HUDEP-2 (cell line): ENCODE data around the gene MRC1.

Experiments
- DNase-seq, 76 experiments: peaks; one replicate each; lab custom pipeline; 2025; ENCODE audit not compliant: unreplicated experiment in 76 of 76; lab: John Stamatoyannopoulos, UW

MRC1 gene

DNA sequence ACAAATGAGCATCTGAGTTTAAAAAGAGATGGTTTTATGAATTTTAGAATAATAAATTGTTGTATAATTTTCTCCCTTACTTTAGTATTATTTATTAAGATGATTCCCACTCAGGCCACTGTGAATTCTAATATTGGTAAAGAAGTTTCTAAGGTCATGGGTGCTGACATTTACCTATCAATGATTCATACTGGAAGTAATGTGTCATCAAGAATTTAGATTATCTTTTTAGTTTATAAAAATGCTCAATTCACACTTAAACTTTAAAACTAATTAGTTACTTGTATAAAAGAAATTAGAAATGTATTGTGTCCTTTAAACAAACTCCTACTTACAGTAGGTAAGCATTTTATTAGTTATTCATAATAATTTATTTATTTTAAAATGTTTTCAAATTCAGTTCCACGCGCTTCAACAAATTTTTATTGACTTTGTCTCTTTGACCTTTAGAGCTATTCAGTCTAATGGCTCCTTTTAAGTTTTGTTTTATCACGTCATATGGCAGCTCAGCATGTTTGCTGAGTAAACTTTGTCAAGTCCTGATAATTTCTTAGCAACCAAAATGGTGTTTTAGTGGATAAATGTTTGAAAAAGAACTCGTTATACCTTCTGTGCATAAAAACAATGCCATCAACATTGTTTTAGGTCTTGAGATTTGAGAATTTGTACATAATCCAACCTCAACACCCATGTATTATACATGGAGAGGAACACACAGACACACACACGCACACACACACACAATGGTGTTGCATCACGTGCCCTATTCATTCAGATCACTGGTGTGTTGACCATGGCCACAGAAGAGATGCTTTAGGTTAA lies 15.1 kb upstream of the MRC1 start:
- no peak for DNase-seq

DNA sequence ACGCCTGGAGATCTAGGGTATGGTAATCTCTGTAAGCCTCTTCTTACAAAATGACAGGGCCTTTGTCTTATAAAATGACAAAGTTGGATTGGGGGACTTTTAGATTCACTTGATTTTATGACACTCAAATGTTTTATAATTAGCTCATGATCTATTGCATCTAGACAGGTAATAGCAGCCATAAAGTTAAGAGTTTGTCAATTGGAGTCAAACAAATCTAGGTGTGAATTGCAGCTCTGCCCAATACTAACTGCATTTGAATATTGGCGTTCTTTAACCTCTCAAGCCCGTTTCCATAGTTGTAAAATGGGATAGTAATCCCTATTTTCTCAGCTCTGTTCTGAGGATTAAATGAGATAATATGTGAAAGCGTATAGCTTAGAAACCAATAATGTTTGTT lies 14.1 kb upstream of the MRC1 start:
- DNase-seq, result no peak

DNA sequence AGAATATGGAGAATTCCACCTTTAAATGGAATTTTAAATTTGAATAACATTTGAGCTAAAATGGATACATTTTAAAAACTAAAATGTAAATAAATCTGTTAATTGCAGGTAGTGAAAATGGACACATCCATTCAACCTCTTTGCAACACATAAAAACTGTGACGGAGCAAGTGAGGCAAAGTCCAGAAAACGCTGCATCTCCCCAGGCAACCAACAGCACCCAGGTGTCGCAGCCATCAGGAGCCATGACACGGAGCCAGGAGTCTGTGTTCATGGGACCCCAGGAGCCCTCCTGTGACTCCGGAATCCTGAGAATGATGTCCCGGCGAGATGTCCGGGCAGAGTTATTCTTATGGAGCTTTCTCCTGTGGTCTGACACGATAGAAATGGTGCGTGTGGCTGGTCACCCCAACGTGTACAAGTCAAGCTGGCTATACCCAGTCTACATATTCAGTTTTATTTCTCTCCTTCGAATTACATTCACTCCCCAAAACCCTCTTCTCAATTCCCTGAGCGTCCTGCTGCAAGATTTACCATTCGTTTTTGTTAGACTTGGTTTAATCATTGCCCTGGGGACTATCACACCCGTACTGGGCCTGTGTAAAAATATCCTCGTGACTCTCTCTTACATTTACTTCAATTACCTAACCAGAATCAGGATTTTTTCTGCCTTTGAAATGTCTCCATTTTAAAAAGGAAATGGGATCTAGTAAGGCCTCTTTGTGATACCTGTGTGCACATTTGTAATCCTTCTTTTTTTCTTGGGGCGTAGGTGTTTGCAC lies 13.1 kb upstream of the MRC1 start:
- DNase-seq, result no peak

DNA sequence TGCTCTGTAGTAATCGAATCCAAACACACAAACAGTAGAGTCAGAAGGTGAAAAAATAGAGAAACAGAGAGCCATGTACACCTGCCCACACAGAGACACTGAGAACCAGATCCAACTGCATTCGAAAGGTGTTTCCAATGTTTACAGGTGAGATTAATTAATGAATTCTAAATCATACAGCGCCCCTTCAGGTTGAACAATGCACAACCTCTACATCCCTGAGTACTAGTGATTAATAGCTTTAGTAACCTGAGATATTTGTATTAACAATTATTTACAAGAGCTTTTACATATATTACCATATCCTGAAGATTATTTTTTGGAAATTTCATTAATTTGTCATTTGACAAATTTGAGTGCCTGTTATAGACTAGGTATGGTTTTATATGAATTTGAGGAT lies 7.6 kb upstream of the MRC1 start:
- DNase-seq, result no peak

DNA sequence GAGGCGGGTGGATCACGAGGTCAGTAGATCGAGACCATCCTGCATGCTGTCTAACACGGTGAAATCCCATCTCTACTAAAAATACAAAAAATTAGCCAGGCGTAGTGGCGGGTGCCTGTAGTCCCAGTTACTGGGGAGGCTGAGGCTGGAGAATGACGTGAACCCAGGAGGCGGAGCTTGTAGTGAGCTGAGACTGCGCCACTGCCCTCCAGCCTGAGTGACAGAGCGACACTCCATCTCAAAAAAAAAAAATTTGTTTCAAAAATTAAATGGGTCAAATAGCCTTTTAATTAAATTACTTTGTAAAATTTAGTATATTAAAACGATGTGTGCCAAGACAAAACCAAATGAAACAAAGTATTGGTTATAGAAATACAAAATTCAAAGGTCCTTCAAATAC lies 6.8 kb upstream of the MRC1 start:
- DNase-seq, result no peak

DNA sequence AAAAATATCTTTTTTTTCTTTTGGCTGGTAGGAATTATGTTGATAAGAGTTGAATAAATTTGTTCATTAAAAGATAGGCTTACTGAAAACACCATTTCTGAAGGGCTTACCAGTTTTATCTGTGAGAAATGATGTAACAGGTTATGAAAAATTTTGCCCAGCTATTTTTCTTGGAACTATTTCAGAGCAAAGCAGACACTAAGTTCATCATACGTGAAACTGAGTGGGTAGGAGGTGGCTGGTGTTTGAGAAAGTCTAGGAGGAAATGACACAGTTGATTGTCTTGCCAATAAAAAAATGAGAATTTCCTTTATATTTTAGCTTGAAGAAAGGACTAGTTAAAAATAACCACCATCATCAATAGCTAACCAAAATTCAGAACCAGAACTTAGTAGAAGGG lies 6.2 kb upstream of the MRC1 start:
- no peak for DNase-seq

DNA sequence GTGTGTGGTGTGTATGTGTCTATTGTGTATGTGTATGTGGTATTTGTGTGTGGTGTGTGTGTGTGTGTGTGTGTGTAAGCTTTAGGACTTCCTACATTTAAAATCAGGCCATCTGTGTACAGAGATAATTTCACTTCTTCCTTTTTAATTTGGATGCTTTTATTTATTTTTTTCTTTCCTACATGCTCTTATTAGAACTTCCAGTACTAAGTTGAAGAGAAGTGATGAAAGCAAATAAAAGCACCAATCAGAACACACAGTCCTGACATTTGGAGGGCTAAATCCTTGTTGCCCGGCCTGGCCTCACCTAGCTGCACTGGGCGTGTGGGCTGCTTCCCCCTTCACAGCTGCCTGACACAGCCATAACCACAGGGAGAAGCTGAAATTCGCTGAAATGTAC lies 3.8 kb upstream of the MRC1 start:
- no peak for DNase-seq

DNA sequence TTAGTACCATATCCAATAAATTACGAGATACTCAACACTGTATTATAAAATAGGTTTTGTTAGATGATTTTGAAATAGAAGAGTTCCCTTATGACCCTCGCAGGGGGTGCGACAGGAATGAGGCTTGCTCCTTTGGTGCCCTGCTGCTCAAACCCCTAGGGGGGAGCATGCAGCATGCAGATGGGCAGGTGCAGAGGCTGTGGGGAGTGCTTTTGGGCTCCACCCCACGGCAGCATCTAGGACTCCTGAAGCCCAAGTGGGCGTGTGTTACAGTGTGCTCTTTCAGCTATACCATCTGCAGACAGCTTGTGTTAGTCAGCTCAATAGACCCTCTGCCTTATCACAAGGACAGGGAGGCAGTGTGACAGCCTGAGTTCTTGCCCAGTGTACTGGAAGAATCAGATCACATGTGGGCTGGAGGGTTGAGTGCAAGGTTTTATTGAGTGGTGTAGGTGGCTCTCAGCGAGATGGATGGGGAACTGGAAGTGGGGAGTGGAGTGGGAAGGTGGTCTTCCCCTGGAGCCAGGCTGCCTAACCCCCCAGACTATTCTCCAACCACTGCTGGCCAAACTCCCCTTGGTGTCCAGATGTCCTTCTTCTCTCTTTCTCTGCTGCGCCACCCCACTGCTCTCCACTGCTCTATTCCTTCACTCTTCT lies 3.1 kb upstream of the MRC1 start:
- peak in 1 of 76 experiments; percentile 16 for DNase-seq

DNA sequence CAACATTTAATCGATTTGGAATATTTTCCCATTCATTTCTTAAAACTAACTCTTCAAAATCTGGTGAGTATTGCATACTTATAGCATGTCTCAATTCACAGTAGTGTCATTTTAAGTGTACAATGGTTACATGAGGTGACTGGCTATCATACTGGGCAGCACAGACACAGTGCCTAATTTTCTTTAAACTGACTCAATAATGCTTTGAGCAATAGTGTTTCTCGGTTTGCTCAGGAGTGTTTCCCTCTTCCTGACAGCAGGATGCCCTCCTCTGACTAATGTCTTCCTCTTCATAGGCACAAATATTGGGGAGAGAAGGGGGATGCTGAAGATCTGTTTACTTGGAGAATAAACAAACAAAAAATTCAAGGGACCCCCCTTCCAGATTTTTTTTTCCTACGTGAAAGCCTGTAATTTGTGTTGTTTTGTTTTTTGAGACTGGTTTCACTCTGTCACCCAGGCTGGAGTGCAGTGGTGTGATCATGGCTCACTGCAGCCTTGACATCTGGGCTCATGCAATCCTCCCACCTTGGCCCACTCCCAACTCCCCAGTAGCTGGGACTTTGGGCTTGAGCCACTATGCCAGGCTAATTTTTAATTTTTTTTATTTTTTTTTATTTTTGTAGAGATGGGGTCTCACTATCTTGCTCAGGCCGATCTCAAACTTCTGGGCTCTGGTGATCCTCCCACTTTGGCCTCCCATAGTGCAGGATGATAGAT lies 2.2 kb downstream of the MRC1 start:
- DNase-seq, result no peak

DNA sequence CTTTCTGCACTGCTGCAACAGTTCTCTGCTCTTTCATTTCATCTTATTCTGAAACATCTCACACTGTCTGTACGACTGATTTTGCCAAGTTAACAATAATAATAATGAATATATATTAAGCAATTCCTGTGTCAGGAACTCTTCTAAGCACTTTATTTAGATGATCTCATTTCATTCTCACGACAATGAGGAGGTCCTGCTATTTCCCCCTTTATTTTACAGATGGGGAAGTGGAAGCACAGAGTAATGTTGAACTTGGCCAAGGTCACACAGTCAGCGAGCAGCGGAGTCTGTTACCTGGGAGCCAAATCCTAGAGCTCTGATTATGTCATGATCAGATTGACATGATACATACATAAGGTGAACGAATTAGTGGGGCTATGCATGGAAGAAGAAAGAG lies 5.8 kb downstream of the MRC1 start:
- no peak for DNase-seq

DNA sequence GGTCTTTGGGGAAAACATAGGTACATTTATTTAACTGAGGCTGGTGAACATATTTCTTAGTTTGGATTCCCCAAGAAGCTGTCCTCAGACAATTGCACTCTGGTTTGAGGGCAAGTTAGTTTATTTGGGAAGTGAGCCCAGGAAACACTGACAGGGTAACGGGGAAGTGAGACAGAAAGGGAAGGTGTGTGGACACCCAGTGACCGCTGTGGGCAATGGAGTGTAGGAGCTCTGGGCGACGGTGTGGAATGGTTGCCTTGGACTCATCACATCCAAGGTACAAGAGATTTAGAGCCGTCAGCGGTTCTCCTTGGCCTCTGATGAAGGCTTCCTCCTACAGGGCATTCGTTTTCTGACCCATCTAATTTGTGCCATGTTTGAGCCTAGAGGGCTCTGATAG lies 7.1 kb downstream of the MRC1 start:
- no peak for DNase-seq

DNA sequence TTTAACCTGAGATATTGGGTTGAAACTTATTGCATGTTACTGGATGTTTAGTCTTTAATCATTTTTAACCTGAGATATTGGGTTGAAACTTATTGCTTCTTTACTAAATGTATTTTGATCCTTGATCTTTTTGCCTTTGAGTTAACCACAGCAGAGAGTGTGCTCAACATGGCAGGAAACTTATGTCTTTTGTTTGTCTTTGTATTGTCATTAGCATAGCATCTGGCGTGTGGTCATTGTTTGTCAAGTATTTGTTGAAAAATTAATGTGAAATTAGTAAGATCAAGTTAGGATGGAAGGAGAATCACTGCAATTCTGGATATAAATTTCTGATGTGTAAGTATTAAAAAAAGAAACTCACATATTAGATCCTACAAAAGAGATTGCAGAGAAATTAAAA lies 8.2 kb downstream of the MRC1 start:
- DNase-seq, result no peak

DNA sequence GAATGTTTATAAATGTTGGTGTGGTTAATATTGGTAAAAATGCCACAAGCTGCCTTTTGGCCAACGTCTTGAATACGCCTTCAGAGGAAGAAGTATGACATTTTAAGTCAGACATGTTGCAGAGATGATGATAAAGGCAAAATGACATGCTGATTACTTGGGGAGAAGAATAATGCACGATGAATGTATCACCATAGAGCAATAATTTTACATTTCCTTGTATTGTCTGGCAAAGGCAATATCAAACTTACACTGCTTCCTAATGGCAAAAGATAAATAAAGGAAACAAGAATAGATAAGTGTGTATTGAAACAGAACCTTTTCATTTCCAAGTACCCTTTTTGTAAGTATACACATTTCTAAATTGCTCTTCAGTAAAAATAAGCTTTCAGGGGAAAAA lies 8.6 kb downstream of the MRC1 start:
- DNase-seq, result no peak

DNA sequence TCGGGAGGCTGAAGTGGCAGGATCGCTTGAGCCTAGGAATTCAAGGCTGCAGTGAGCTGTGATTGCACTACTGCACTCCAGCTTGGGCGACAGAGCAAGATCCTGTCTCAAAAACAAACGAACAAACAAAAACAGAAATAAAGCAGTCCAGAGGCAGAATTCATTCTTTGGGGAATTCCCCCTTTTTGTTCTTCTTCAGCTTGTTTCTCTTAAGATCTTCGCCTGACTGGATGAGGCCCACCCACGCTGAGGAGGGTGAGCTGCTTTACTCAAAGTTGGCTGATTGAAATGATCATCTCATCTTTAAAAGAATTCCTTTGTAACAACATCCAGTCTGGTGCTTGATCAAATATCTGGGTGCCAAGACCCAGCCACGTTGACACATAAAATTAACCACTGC lies 10.7 kb downstream of the MRC1 start:
- no peak for DNase-seq

DNA sequence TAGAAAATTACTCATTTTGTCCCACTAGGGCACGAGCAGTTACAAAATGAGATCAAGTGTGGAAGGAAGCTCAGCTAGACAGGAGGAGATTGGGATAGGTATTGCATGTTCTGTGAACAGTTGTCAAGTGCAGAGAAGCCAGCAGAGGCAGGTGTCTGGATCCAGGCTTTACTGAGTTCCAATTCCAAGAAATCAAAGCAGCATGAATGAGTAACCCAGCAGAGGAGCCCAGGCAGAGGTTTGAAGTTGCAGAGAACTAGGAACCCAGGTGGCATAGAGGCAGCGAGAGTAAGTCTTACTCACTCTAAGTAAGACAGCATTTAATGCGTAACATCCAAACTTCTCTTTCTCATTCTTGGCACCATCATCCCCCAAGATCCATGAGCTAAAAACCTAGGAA lies 11.8 kb downstream of the MRC1 start:
- DNase-seq, result no peak

DNA sequence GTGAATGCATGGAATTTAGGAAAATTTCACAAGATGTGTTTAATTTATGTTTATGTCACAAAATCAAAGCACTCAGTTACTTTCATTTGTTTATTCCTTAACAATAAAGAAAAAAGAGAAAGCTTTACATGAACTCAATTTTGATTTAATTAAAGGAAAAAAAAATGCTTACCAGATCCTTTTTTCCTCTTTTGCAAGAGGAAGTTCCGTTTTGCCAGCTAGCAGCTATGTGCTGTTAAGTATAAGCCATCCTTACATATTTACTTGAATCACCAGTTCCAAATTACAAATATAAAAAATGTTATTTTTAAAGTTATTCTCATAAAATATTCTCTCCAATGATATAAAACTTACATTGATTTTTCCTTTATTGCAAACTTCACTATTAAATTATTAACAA lies 12.7 kb downstream of the MRC1 start:
- DNase-seq, result no peak

DNA sequence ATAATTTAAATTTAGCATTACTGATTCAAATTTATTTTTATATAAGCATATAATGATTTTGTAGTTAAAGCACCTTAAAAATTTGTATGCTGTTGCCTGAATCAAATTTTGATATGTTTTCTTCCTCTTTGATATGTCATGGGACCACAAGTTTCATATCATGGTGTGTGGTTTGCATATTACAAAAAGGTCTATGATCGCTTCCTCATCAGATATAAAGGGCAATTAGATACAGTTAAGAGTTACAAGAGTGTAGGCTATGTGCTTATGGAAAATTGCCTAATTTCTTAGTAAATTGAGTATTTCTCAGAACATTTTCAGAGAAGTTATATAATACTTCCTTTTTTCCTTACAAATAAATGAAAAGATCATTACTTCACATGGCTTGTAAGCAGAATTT lies 22.2 kb downstream of the MRC1 start:
- no peak for DNase-seq

DNA sequence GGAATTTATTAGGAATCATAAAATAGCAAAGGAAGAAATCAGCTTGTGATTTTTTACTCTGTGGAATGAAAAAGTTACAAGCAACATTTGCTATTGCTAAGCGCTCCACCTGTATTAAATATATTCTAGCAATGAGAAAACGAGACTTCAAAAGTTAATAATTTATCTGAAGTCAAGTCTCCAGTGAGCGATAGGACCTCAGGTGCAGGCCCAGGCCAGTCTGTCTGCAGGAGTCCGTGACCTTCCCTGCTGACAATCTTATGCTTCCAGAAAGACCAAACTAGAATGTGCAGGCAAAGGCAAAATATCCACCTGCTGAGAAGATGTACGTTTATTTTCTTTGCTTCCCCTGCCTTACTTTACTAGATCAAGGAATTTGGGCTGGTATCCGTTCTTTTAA lies 22.7 kb downstream of the MRC1 start:
- no peak for DNase-seq

DNA sequence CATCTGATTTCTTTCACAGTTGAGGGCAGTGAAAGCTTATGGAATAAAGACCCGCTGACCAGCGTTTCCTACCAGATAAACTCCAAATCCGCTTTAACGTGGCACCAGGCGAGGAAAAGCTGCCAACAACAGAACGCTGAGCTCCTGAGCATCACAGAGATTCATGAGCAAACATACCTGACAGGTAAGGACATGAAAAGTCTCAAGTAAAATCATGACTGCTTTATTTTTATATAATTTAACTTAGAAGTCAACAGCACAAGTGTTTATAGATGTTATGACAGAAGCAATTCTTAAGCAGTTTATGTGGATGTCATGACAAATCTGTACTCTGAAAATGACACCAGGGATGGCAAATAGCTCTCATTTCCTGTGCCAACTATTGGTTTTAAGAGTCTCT lies 24.5 kb downstream of the MRC1 start:
- no peak for DNase-seq

DNA sequence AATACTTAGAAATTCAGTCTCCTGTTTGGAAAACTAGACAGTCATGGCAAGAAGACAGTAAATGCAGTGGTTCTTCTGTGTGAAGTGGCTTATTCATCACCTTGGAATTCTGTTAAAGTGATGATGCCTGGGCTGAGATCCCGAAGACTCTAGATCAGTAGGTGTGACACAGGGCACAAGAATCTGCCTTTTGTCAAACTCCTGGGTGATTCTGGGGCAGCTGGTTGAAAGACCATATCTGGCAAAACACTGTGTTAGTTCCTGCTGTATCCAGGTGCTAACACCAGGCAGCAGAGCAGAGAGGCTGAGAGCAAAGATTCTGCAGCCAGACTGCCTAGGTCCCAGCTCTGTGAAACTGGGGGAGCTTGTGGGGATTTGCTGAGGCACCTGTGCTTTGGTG lies 26.5 kb downstream of the MRC1 start:
- no peak for DNase-seq

DNA sequence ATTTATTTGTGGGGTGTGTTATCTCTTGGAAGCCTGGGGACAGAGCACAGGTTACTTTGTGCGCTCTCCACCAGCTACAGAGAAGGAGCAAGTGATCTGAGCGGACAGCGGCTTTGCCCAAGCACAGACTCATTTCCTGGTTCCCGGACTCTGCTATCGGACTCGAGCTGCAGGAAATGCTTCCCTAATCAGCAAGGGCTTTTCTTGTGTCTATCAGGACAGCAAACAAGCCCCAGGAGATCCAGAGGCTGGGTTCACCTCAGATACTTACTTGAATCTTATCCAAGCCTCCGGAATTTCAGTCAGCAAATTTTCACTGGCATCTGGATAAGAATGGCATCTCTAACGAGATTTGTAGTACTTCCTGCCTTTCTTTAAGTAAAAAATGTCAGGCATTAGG lies 27.8 kb downstream of the MRC1 start:
- no peak for DNase-seq
